Gastroesophageal sphincter (tissue), 3 donors: ENCODE measurements around the gene CBX7.

Experiments
- EP300 ChIP-seq: sonication (generic); formaldehyde crosslinking; IDR thresholded peaks from one replicate; pipeline ENCODE4 v1.6.1; 2017; ENCODE audit warnings: antibody characterized with exemption, mild to moderate bottlenecking
- POLR2A ChIP-seq, 2 donors: fragments of 450-650 bp; IDR thresholded peaks; one replicate each; pipeline ENCODE4 v1.6.1; 2017; ENCODE audit warnings: antibody characterized with exemption in 2 of 2, mild to moderate bottlenecking in 2 of 2, moderate library complexity in 1 of 2
- POLR2AphosphoS5 ChIP-seq: sonication (generic); formaldehyde crosslinking; IDR thresholded peaks from one replicate; pipeline ENCODE4 v1.6.1; 2017; ENCODE audit warnings: antibody characterized with exemption
- TF ChIP-seq, protein P1 (sequence below), 4 experiments: fragments of 200-600 bp in 2 of 4; fragments of 450-650 bp in 2 of 4; sonication (generic) in 1 of 4; IDR thresholded peaks; one replicate each; pipeline ENCODE4 v1.5.1; 2017 to 2019; ENCODE audit warnings: antibody characterized with exemption in 4 of 4, mild to moderate bottlenecking in 2 of 4, moderate library complexity in 2 of 4

DNA sequence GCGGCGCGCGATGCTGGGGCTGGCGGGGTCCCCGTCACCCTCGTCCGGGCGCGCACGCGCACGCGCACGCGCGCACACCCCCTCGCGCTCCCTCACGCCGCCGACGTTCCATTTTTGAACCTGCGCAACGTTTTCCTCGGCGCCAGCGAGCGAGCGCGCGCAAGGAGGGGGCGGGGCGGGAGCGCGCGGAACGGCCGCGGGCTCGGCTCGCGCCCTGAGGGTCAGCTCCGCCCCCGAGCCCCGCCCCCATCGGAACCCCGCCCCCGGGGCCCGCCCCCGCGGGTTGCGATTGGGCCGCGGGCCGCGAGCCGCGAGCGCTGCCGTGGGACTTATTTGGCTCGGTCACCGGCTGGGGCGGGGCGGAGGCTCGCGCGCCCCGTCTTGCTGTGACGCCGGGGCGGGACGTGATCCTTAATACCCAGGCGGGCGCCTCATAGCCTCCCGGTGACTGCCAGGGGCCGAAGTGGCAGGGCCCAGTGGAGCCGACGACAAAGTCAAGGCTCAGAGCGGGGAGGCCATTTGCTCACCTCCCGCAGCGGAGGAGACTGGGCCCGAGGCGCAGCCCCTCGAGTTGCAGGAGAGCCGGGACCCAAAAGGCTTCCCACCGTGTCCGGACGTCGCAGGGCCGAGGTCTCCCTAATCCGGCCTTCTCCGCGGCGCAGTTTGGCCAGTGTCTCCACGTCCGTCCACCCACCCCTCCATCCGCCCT, at the start of gene CBX7:
- TF ChIP-seq, protein P1, sequence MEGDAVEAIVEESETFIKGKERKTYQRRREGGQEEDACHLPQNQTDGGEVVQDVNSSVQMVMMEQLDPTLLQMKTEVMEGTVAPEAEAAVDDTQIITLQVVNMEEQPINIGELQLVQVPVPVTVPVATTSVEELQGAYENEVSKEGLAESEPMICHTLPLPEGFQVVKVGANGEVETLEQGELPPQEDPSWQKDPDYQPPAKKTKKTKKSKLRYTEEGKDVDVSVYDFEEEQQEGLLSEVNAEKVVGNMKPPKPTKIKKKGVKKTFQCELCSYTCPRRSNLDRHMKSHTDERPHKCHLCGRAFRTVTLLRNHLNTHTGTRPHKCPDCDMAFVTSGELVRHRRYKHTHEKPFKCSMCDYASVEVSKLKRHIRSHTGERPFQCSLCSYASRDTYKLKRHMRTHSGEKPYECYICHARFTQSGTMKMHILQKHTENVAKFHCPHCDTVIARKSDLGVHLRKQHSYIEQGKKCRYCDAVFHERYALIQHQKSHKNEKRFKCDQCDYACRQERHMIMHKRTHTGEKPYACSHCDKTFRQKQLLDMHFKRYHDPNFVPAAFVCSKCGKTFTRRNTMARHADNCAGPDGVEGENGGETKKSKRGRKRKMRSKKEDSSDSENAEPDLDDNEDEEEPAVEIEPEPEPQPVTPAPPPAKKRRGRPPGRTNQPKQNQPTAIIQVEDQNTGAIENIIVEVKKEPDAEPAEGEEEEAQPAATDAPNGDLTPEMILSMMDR (IDR thresholded peaks at IDR 0.05), result no peak
- TF ChIP-seq EP300, result no peak
- TF ChIP-seq POLR2AphosphoS5, result peak; percentile 92
- peak; percentile 85 to 86 for TF ChIP-seq POLR2A (IDR thresholded peaks at IDR 0.05)
